ENCODE data around the gene IQGAP2.

Gene IQGAP2

GRCh38 chr5:76451031-76451701 is 48.1 kb downstream of the IQGAP2 start:
- no peak for FAIRE-seq

GRCh38 chr5:76455531-76456133 is 52.5 kb downstream of the IQGAP2 start:
- no peak for FAIRE-seq

- no peak for FAIRE-seq
These were observed 53.2 kb downstream of the IQGAP2 start for GRCh38 chr5:76456258-76456657.

GRCh38 chr5:76457674-76458485 is 54.8 kb downstream of the IQGAP2 start:
- no peak for FAIRE-seq

GRCh38 chr5:76458486-76458830 is 55.4 kb downstream of the IQGAP2 start:
- FAIRE-seq: no peak

GRCh38 chr5:76460104-76460503 is 57.0 kb downstream of the IQGAP2 start:
- FAIRE-seq: no peak

- no peak for FAIRE-seq
These were observed 59.1 kb downstream of the IQGAP2 start for GRCh38 chr5:76462097-76462667.

GRCh38 chr5:76467216-76467615 is 64.1 kb downstream of the IQGAP2 start:
- FAIRE-seq: no peak

GRCh38 chr5:76468635-76469425 is 65.7 kb downstream of the IQGAP2 start:
- no peak for FAIRE-seq

- no peak for FAIRE-seq
These were observed 66.7 kb downstream of the IQGAP2 start for GRCh38 chr5:76469656-76470290.

- no peak for FAIRE-seq
These were observed 67.9 kb downstream of the IQGAP2 start for GRCh38 chr5:76470976-76471375.

- FAIRE-seq: no peak
These were observed 68.3 kb downstream of the IQGAP2 start for GRCh38 chr5:76471406-76471805.

GRCh38 chr5:76471987-76472334 is 68.9 kb downstream of the IQGAP2 start:
- FAIRE-seq: no peak

GRCh38 chr5:76472335-76473008 is 69.4 kb downstream of the IQGAP2 start:
- no peak for FAIRE-seq

- FAIRE-seq: no peak
These were observed 69.9 kb downstream of the IQGAP2 start for GRCh38 chr5:76473009-76473336.

GRCh38 chr5:76473661-76474060 is 70.6 kb downstream of the IQGAP2 start:
- FAIRE-seq: no peak

GRCh38 chr5:76474377-76474776 is 71.3 kb downstream of the IQGAP2 start:
- no peak for FAIRE-seq

GRCh38 chr5:76475385-76475784 is 72.3 kb downstream of the IQGAP2 start:
- FAIRE-seq: no peak

GRCh38 chr5:76475936-76476335 is 72.9 kb downstream of the IQGAP2 start:
- no peak for FAIRE-seq

GRCh38 chr5:76476474-76477038 is 73.5 kb downstream of the IQGAP2 start:
- no peak for FAIRE-seq

GRCh38 chr5:76477061-76477460 is 74.0 kb downstream of the IQGAP2 start:
- no peak for FAIRE-seq

GRCh38 chr5:76477571-76477970 is 74.5 kb downstream of the IQGAP2 start:
- peak; percentile 79 for FAIRE-seq
